ENCODE measurements around the gene CAPN12.

CAPN12 gene

GRCh38 chr19:38692458-38693379, 51.6 kb downstream of the CAPN12 start:
- DNase-seq (ENCODE audit: low read depth) = no peak
- no peak for TF ChIP-seq CTCF (IDR thresholded peaks at IDR 0.05; ENCODE audit: insufficient read depth, low read depth, low read length, missing control alignments)
- H3K4me3 ChIP-seq (ENCODE audit: low read depth, low read length) = no peak overlapping the region

GRCh38 chr19:38691938-38692457, 52.3 kb downstream of the CAPN12 start:
- TF ChIP-seq CTCF (IDR thresholded peaks at IDR 0.05; ENCODE audit: insufficient read depth, low read depth, low read length, missing control alignments) = no peak
- H3K4me3 ChIP-seq (ENCODE audit: low read depth, low read length) = no peak overlapping the region
- no peak for DNase-seq (ENCODE audit: low read depth)

GRCh38 chr19:38690832-38691231, 53.4 kb downstream of the CAPN12 start:
- no peak for TF ChIP-seq CTCF (IDR thresholded peaks at IDR 0.05; ENCODE audit: insufficient read depth, low read depth, low read length, missing control alignments)
- DNase-seq (ENCODE audit: low read depth) = no peak
- no peak overlapping the region for H3K4me3 ChIP-seq (ENCODE audit: low read depth, low read length)

- DNase-seq (ENCODE audit: low read depth) = no peak
- TF ChIP-seq CTCF (IDR thresholded peaks at IDR 0.05; ENCODE audit: insufficient read depth, low read depth, low read length, missing control alignments) = no peak
- H3K4me3 ChIP-seq (ENCODE audit: low read depth, low read length) = no peak overlapping the region
Measured at GRCh38 chr19:38690146-38690545, 54.1 kb downstream of the CAPN12 start.

- DNase-seq (ENCODE audit: low read depth) = no peak
- TF ChIP-seq CTCF (IDR thresholded peaks at IDR 0.05; ENCODE audit: insufficient read depth, low read depth, low read length, missing control alignments) = no peak
Measured at GRCh38 chr19:38687837-38688378, 56.4 kb downstream of the CAPN12 start.

GRCh38 chr19:38686530-38686888, 57.8 kb downstream of the CAPN12 start:
- no peak overlapping the region for H3K4me3 ChIP-seq (ENCODE audit: low read depth, low read length)

More at GRCh38 chr19:38687837-38688378, 56.4 kb downstream of the CAPN12 start:
- no peak overlapping the region for H3K4me3 ChIP-seq (ENCODE audit: low read depth, low read length)

More at GRCh38 chr19:38686530-38686888, 57.8 kb downstream of the CAPN12 start:
- no peak for TF ChIP-seq CTCF (IDR thresholded peaks at IDR 0.05; ENCODE audit: insufficient read depth, low read depth, low read length, missing control alignments)
- DNase-seq (ENCODE audit: low read depth) = peak; percentile 65
